GM23338 (cell line): ENCODE data around the gene UFD1. TPM values are rescaled to one million over a fixed set of nuclear protein-coding genes. Genes with fewer than 3 reads are reported as not detected.

Source experiments
- ATAC-seq: fragments of 200-7000 bp; cut with Tn5 transposase; 3 replicates; pipeline ENCODE4 v1.9.1; 2020
- DNase-seq: peaks from one replicate; pipeline ENCODE4 v3.0.0-alpha.2; 2015; ENCODE audit warnings: low spot score
- H2AFZ ChIP-seq: fragments of 200-600 bp; sonication (generic); 2 replicates; pipeline ENCODE4 v1.8.0; 2016; ENCODE audit warnings: antibody characterized with exemption, mild to moderate bottlenecking, moderate library complexity
- H3F3A ChIP-seq: fragments of 200-600 bp; sonication (generic); replicated peaks from 2 replicates; pipeline ENCODE4 v1.8.0; 2017; ENCODE audit warnings: antibody characterized with exemption, mixed run types, low read depth
- H3K27ac ChIP-seq: fragments of 200-600 bp; sonication (generic); 2 replicates; pipeline ENCODE4 v1.6.1; 2016; ENCODE audit warnings: low read depth
- H3K27me3 ChIP-seq: fragments of 200-600 bp; sonication (generic); 2 replicates; pipeline ENCODE4 v1.8.0; 2016; ENCODE audit warnings: mild to moderate bottlenecking, mixed run types, moderate library complexity; ENCODE audit not compliant: insufficient read depth
- H3K36me3 ChIP-seq: fragments of 200-600 bp; sonication (generic); 2 replicates; pipeline ENCODE4 v1.8.0; 2016; ENCODE audit warnings: mild to moderate bottlenecking; ENCODE audit not compliant: insufficient read depth
- H3K4me1 ChIP-seq: fragments of 200-600 bp; sonication (generic); 2 replicates; pipeline ENCODE4 v1.8.0; 2016; ENCODE audit warnings: mild to moderate bottlenecking, moderate library complexity; ENCODE audit not compliant: insufficient read depth
- H3K4me2 ChIP-seq: fragments of 200-600 bp; sonication (generic); 2 replicates; pipeline ENCODE4 v1.7.1; 2017; ENCODE audit warnings: mixed run types
- H3K4me3 ChIP-seq: fragments of 200-600 bp; sonication (generic); 2 replicates; pipeline ENCODE4 v1.6.1; 2016; ENCODE audit warnings: mixed run types
- H3K79me2 ChIP-seq: fragments of 200-600 bp; sonication (generic); replicated peaks from 2 replicates; pipeline ENCODE4 v1.8.0; 2017; ENCODE audit warnings: mild to moderate bottlenecking; ENCODE audit not compliant: insufficient read depth
- H3K9me2 ChIP-seq: fragments of 200-600 bp; sonication (generic); 2 replicates; pipeline ENCODE4 v1.8.0; 2017; ENCODE audit not compliant: insufficient read depth
- H4K20me1 ChIP-seq: fragments of 200-600 bp; sonication (generic); replicated peaks from 2 replicates; pipeline ENCODE4 v1.8.0; 2017; ENCODE audit warnings: mild to moderate bottlenecking; ENCODE audit not compliant: insufficient read depth
- H3K27ac Mint-ChIP-seq: 2 replicates; pipeline ENCODE4 v1.8.0; 2020; ENCODE audit warnings: inconsistent platforms, mild to moderate bottlenecking, moderate library complexity, mixed read lengths
- H3K27me3 Mint-ChIP-seq: 3 replicates; pipeline ENCODE4 v1.8.0; 2022; ENCODE audit warnings: low read depth, mild to moderate bottlenecking, moderate library complexity, mixed read lengths, inconsistent platforms; ENCODE audit not compliant: insufficient read depth, poor library complexity
- H3K36me3 Mint-ChIP-seq: 3 replicates; pipeline ENCODE4 v1.8.0; 2021; ENCODE audit warnings: low read depth, mild to moderate bottlenecking, inconsistent platforms, moderate library complexity, mixed read lengths
- H3K4me1 Mint-ChIP-seq: 3 replicates; pipeline ENCODE4 v1.8.0; 2020; ENCODE audit warnings: mild to moderate bottlenecking, inconsistent platforms, mixed read lengths
- H3K4me3 Mint-ChIP-seq: 3 replicates; pipeline ENCODE4 v1.8.0; 2021; ENCODE audit warnings: moderate library complexity, mild to moderate bottlenecking, inconsistent platforms, mixed read lengths
- H3K9me3 Mint-ChIP-seq: 3 replicates; pipeline ENCODE4 v1.8.0; 2020; ENCODE audit warnings: moderate library complexity, mild to moderate bottlenecking, inconsistent platforms, mixed read lengths
- CREB1 ChIP-seq: fragments of 250-450 bp; sonication (Bioruptor Pico); IDR thresholded peaks from 2 replicates; pipeline ENCODE4 v1.5.0; 2020; ENCODE audit warnings: low read depth, mild to moderate bottlenecking, moderate library complexity
- CTCF ChIP-seq, 2 experiments: fragments of 200-600 bp in 1 of 2; sonication (generic) in 1 of 2; conservative IDR thresholded peaks; 2 replicates each; pipeline versions ENCODE4 v1.5.1 to v1.6.1; 2016 to 2017; ENCODE audit warnings: antibody characterized with exemption in 2 of 2, low read depth in 2 of 2, mild to moderate bottlenecking in 2 of 2, moderate library complexity in 1 of 2
- ETS1 ChIP-seq: IDR thresholded peaks from 2 replicates; pipeline ENCODE4 v1.6.1; 2016; ENCODE audit warnings: antibody characterized with exemption
- EZH2 ChIP-seq: fragments of 200-600 bp; sonication (generic); IDR thresholded peaks from one replicate; pipeline ENCODE4 v1.8.0; 2017; ENCODE audit warnings: antibody characterized with exemption, mild to moderate bottlenecking, low read depth; ENCODE audit not compliant: unreplicated experiment
- EZH2phosphoT487 ChIP-seq: fragments of 200-600 bp; sonication (generic); IDR thresholded peaks from one replicate; pipeline ENCODE4 v1.8.1; 2018; ENCODE audit warnings: antibody characterized with exemption; ENCODE audit not compliant: unreplicated experiment
- JUNB ChIP-seq: IDR thresholded peaks from one replicate; pipeline ENCODE4 v1.6.1; 2016; ENCODE audit warnings: antibody characterized with exemption; ENCODE audit not compliant: unreplicated experiment
- NANOG ChIP-seq: IDR thresholded peaks from 2 replicates; pipeline ENCODE4 v1.6.1; 2016; ENCODE audit warnings: antibody characterized with exemption, borderline replicate concordance
- POLR2AphosphoS5 ChIP-seq: IDR thresholded peaks from 2 replicates; pipeline ENCODE4 v1.6.1; 2016; ENCODE audit warnings: antibody characterized with exemption, low read depth
- REST ChIP-seq: IDR thresholded peaks from one replicate; pipeline ENCODE4 v1.6.1; 2018; ENCODE audit warnings: antibody characterized with exemption; ENCODE audit not compliant: unreplicated experiment
- STAT1 ChIP-seq: IDR thresholded peaks from one replicate; pipeline ENCODE4 v1.6.1; 2016; ENCODE audit warnings: antibody characterized with exemption; ENCODE audit not compliant: unreplicated experiment
- ZNF114 ChIP-seq: fragments of 250-450 bp; sonication (Bioruptor Pico); IDR thresholded peaks from 2 replicates; pipeline ENCODE4 v1.5.0; 2020; ENCODE audit warnings: mild to moderate bottlenecking, moderate library complexity
- ZNF331 ChIP-seq: fragments of 250-450 bp; sonication (Bioruptor Pico); IDR thresholded peaks from 2 replicates; pipeline ENCODE4 v1.5.0; 2020; ENCODE audit warnings: low read depth, mild to moderate bottlenecking, moderate library complexity
- ZNF462 ChIP-seq: fragments of 250-450 bp; sonication (Bioruptor Pico); IDR thresholded peaks from 2 replicates; pipeline ENCODE4 v1.5.0; 2020; ENCODE audit warnings: mild to moderate bottlenecking, moderate library complexity
- polyA plus RNA-seq: library from polyadenylated mRNA; unstranded; fragments of >200 nt; fragmentation: Nextera tagmentation; extraction: Ambion mirVana; gene quantifications from 2 replicates; pipeline ENCODE4 v1.2.1, GENCODE V29; 2016
- total RNA-seq: library from RNA; depleted of rRNA; stranded (reverse); fragments of >200 nt; shearing (Covaris generic); gene quantifications from 2 replicates; pipeline ENCODE4 v1.2.3, GENCODE V29; 2014

The UFD1 gene
- total and polyA plus RNA-seq, 2 experiments from 2014 or later, result 53.5 to 93.8 TPM

GRCh38 chr22:19448739-19449421 lies 30.1 kb downstream of the UFD1 start:
- DNase-seq (no peak), ATAC-seq (no peak)
- Mint-ChIP-seq H3K27ac (no peak overlapping the region), H3K36me3 (peaks cover 59% of the 10 kb centered on the region), H3K27me3 (peaks cover 10% of the 10 kb centered on the region), H3K4me3 (peak overlapping the region; percentile 91), H3K4me1 (peaks cover 17% of the 10 kb centered on the region), H3K9me3 (no peaks in the 10 kb centered on the region; the same call in 2 of the 3 replicates)
- Histone ChIP-seq H3K9me2 (no peaks in the 10 kb centered on the region), H2AFZ (no peak overlapping the region), H3F3A (peaks cover 11% of the 10 kb centered on the region; the same call in 1 of the 2 replicates), H3K36me3 (peaks cover 11% of the 10 kb centered on the region), H3K4me1 (peaks cover 12% of the 10 kb centered on the region; the same call in 1 of the 2 replicates), H4K20me1 (peaks cover 35% of the 10 kb centered on the region), H3K79me2 (peaks cover 24% of the 10 kb centered on the region), H3K4me2 (peak overlapping the region; percentile 91), H3K4me3 (peak overlapping the region; percentile 77), H3K27ac (no peak overlapping the region), H3K27me3 (peaks cover 8% of the 10 kb centered on the region)
- TF ChIP-seq POLR2AphosphoS5 (no peak), NANOG (no peak), ZNF114 (CRISPR knock-in tag) (no peak), JUNB (no peak), REST (no peak), EZH2phosphoT487 (no peak), ETS1 (no peak), STAT1 (no peak), CTCF (conservative IDR thresholded peaks at IDR 0.05; ENCODE audit: low read depth in 2 of 2) (no peak), CREB1 (CRISPR knock-in tag) (no peak), EZH2 (no peak), ZNF462 (CRISPR knock-in tag) (no peak), ZNF331 (no peak)
